ENCODE results near the gene TRMT112.

The TRMT112 gene

DNA sequence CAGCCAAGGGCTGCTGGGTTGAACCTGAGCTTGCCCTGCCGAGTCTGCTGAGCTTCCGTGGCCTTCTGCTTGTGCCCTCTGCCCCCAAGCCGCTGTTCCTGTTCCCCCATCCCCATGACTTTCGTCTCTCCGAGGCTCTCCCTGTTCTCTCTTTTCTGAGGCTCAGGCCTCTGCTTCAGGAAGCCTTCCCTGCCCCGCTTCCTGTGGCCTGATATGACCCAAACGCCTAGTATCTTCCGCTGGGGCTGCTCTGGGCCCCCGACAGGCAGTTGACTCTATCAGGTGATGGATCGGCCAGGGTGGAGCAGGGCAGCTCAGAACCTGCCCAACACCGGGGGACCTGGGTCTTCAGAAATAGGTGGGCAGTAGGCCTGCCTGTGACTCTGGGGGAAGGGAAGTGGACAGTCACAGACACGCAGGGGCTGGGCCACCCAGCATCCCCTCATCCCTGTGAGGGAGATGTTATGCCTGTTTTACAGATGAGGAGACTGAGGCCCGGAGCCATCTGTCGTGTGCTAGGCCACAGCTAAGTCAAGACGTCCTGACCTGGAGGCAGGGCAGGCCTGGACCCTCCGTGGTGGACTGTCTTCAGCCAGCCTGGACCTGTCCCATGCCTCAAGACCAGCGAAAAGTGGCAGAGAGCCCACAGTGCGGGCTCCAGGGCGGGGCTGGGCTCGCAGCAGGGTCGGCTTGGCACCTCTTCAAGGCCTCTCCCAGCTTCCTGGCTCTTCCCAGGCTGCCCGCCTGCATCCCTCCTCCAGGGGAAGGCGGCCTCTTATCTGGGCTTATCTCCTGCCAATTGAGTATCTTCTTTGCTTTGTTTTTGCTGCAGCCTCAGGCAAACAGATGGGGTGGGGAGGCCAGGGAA is 49.1 kb downstream of the TRMT112 start:
- DNase-seq = peak; percentile 30

DNA sequence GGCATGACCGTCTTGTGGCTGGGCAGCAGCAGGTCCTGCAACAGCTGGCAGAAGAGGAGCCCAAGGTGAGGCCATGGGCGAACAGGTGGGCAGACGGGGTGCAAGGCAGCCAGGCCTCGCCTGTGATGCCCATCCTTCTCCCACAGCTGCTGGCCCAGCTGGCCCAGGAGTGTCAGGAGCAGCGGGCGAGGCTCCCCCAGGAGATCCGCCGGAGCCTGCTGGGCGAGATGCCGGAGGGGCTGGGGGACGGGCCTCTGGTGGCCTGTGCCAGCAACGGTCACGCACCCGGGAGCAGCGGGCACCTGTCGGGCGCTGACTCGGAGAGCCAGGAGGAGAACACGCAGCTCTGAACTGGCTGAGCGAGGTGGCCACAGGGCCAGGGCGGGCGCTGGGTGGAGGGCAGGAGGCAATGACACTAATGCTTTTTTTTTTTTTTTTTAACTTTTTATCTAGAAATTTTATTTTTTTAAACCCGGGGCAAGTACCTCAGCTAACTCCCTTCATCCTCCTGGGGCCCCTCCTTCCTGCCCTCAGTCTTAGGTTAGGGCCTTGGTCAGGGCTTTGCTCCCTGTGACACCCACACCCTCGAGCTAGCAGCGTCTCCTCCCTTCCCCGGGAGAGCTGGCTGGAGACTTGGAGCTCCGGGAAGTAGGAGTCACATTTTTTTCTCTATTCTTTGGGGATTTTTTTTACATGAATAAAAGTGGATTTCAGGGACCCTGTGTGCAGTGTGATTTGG is 50.0 kb downstream of the TRMT112 start:
- DNase-seq = no peak
